HUDEP-2 (cell line): ENCODE results near the gene CD7.
A peak's percentile ranks its signal among the peaks of the same experiment; 100 is the strongest.

Experiments
- DNase-seq, 76 experiments: peaks; one replicate each; lab custom pipeline; 2025; ENCODE audit not compliant: unreplicated experiment in 76 of 76; lab: John Stamatoyannopoulos, UW

The CD7 gene

GRCh38 chr17:82282239-82283207 is 34.9 kb downstream of the CD7 start:
- no peak for DNase-seq

- peak in 21 of 76 experiments; percentile 4 to 60 (median 15) for DNase-seq
These were observed 35.7 kb downstream of the CD7 start for GRCh38 chr17:82281502-82282238.

GRCh38 chr17:82281076-82281475 is 36.3 kb downstream of the CD7 start:
- DNase-seq: no peak

- DNase-seq: no peak
These were observed 36.9 kb downstream of the CD7 start for GRCh38 chr17:82280537-82280936.

- no peak for DNase-seq
These were observed 38.5 kb downstream of the CD7 start for GRCh38 chr17:82278786-82279391.

- DNase-seq: no peak
These were observed 39.1 kb downstream of the CD7 start for GRCh38 chr17:82278308-82278707.

GRCh38 chr17:82277851-82278250 is 39.6 kb downstream of the CD7 start:
- DNase-seq: no peak

- no peak for DNase-seq
These were observed 40.5 kb downstream of the CD7 start for GRCh38 chr17:82276938-82277337.

- DNase-seq: no peak
These were observed 42.1 kb downstream of the CD7 start for GRCh38 chr17:82275326-82275725.

GRCh38 chr17:82274134-82275020 is 43.0 kb downstream of the CD7 start:
- DNase-seq: no peak

GRCh38 chr17:82273327-82274133 is 43.9 kb downstream of the CD7 start, which contains the start of gene CSNK1D:
TSS of gene CSNK1D (minus strand) at chr17:82273700. CDS start at chr17:82273381, 319 bp downstream.
- DNase-seq: peak in 70 of 76 experiments; percentile 16 to 99 (median 74)

- peak in 28 of 76 experiments; percentile 8 to 72 (median 35) for DNase-seq
These were observed 44.7 kb downstream of the CD7 start for GRCh38 chr17:82272495-82273326.

GRCh38 chr17:82271401-82271800 is 46.0 kb downstream of the CD7 start:
- no peak for DNase-seq

- no peak for DNase-seq
These were observed 46.8 kb downstream of the CD7 start for GRCh38 chr17:82270651-82271050.

GRCh38 chr17:82269882-82270500 is 47.4 kb downstream of the CD7 start:
- no peak for DNase-seq

- no peak for DNase-seq
These were observed 48.1 kb downstream of the CD7 start for GRCh38 chr17:82269138-82269881.
